ENCODE measurements around the gene SPOCK2. TPM values are rescaled to one million over a fixed set of nuclear protein-coding genes. Genes with fewer than 3 reads are reported as not detected.

The SPOCK2 gene
- total and polyA plus RNA-seq, 10 of the 15 experiments (the other 5 are each of a cell fraction or from before 2014, with no cell fraction given), result 0.02 to 1.5 (median 0.58) TPM

DNA sequence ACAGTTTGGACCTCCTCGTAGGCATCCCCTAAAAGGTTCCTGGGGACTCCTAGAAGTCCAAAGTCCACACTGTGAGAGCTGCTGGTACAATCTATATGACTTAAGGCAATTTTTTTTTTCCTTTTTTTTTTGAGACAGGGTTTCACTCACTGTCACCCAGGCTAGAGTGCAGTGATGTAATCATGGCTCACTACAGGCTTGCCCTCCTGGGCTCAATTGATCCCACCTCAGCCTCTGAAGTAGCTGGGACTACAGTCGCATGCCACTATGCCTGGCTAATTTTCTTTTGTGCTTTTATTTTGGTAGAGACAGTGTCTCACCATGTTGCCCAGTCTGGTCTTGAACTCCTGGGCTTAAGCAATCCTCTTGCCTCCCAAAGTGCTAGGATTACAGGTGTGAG, 4.6 kb upstream of the SPOCK2 start:
- Histone ChIP-seq H4K20me1 (ENCODE audit: control insufficient read depth, insufficient read depth) (no peaks in the 10 kb centered on the region), H3K27ac (ENCODE audit: control insufficient read depth, insufficient read depth) (no peak overlapping the region), H3K9me3 (replicated peaks; ENCODE audit: control insufficient read depth, insufficient read depth, low read length) (no peaks in the 10 kb centered on the region), H3K4me2 (ENCODE audit: control insufficient read depth, insufficient read depth) (no peak overlapping the region), H2AFZ (ENCODE audit: control insufficient read depth, low read depth, low read length) (no peak overlapping the region), H3K4me3 (no peak overlapping the region), H3K9ac (ENCODE audit: control insufficient read depth, insufficient read depth, low read length) (no peak overlapping the region), H3K79me2 (ENCODE audit: control insufficient read depth, insufficient read depth, low read length) (no peaks in the 10 kb centered on the region), H3K27me3 (replicated peaks in 1 of 2; ENCODE audit: control insufficient read depth in 2 of 2, insufficient read depth in 2 of 2, low read length in 1 of 2) (peaks cover 7 to 9% of the 10 kb centered on the region in 2 experiments), H3K36me3 (ENCODE audit: control insufficient read depth in 2 of 2, insufficient read depth in 2 of 2, low read length in 1 of 2) (peaks cover 0 to 3% of the 10 kb centered on the region in 2 experiments; a peak in 3 of 4 replicates), H3K4me1 (ENCODE audit: control insufficient read depth, insufficient read depth, low read length) (0 out of 2 replicates have a peak, but pooled peaks cover 6% of the 10 kb centered on the region)
- RAD21 ChIA-PET (ENCODE audit: unreplicated experiment), result interaction anchor here (2.0 kb wide), 1 partner anchor 44 kb away, joined by 7 read pairs; no protein-coding TSS in a partner anchor
- 100% methylated on average over 2 of the region's 2 CpGs for whole genome bisulfite sequencing (ENCODE audit: insufficient coverage, insufficient replicate concordance, low lambda C conversion rate, missing lambda C conversion rate)
- SMC1A ChIA-PET (ENCODE audit: uncharacterized antibody, unreplicated experiment), result interaction anchor here (1.2 to 1.8 kb wide), 3 partner anchors 15 to 40 kb away, joined by 4 to 5 read pairs (median 4); no protein-coding TSS in a partner anchor
- no TSS peak for BruUV-seq (replicated peaks)
- POLR2A ChIA-PET, result no interaction called here
- ATAC-seq (no peak), DNase-seq (ENCODE audit: low read depth, low spot score) (no peak), FAIRE-seq (no peak)
- in situ Hi-C loops (cut with MboI) (no loop called here), intact Hi-C loops (cut with micrococcal nuclease; ENCODE audit: unreplicated experiment) (no loop called here)
- TF ChIP-seq CHD4 (IDR thresholded peaks at IDR 0.05), result no peak
- TF ChIP-seq TBL1XR1 (IDR thresholded peaks at IDR 0.05; ENCODE audit: low read depth, low read length), result no peak
- TF ChIP-seq FOS (IDR thresholded peaks at IDR 0.05; ENCODE audit: borderline replicate concordance, extremely low read depth, insufficient read length), result no peak
- no peak for TF ChIP-seq TAF1 (IDR thresholded peaks at IDR 0.05; ENCODE audit: borderline replicate concordance, low read depth, low read length)
- TF ChIP-seq POLR2A (IDR thresholded peaks at IDR 0.05; ENCODE audit: low read depth, low read length), result no peak
- no peak for TF ChIP-seq HCFC1 (IDR thresholded peaks at IDR 0.05; ENCODE audit: low read length)
- no peak for TF ChIP-seq TCF7 (IDR thresholded peaks at IDR 0.05; ENCODE audit: borderline replicate concordance)
- TF ChIP-seq NFYA (IDR thresholded peaks at IDR 0.05; ENCODE audit: borderline replicate concordance, low read depth, low read length), result no peak
- CTCF ChIA-PET, result interaction anchor here (0.7 to 1.6 kb wide), 4 partner anchors 33 to 249 kb away, joined by 3 to 7 read pairs (median 4); no protein-coding TSS in a partner anchor

Measured in GM12878 (cell line).